GM06990 (cell line): ENCODE data around the gene GCA.

Source experiments
- DNase-seq: peaks from one replicate; pipeline ENCODE4 v3.0.0-alpha.2; 2011; ENCODE audit not compliant: insufficient read length; ENCODE audit errors: extremely low read depth
- H3K27me3 ChIP-seq: replicated peaks from 2 replicates; pipeline ENCODE4 v1.6.0; 2011; ENCODE audit warnings: low read length; ENCODE audit not compliant: control insufficient read depth, insufficient read depth
- H3K36me3 ChIP-seq: 2 replicates; pipeline ENCODE4 v1.5.1; 2011; ENCODE audit warnings: low read length; ENCODE audit not compliant: control insufficient read depth, insufficient read depth
- H3K4me3 ChIP-seq: replicated peaks from 2 replicates; pipeline ENCODE4 v1.5.1; 2011; ENCODE audit warnings: low read depth, mild to moderate bottlenecking, control low read depth, low read length
- TF ChIP-seq, protein P1 (sequence below): IDR thresholded peaks from 2 replicates; pipeline ENCODE4 v1.5.1; 2011; ENCODE audit warnings: low read length, control low read depth, mild to moderate bottlenecking, inconsistent platforms; ENCODE audit not compliant: insufficient read depth, poor library complexity, severe bottlenecking

GCA gene

DNA sequence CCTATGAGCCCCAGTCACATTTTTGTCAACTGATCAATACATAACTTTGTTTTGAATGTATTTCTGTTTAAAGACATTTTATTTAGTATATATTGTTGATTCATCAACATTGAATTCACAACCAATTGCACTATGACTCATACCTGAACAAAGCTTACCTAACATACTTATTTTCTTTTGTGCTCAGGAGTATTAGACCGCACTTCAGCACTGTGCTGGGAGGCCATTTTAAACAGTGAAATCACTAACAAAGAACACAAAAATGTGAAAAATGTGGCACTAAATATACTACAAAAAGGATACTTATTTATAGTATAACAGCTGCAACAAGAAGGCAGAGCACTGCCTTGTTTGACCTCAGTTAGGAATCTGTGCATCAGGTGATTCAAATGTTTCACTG, 13.1 kb upstream of the GCA start:
- H3K4me3 ChIP-seq: no peak overlapping the region
- H3K27me3 ChIP-seq: no peaks in the 10 kb centered on the region
- DNase-seq: no peak
- H3K36me3 ChIP-seq: no peaks in the 10 kb centered on the region; the same call in none of the 2 replicates
- TF ChIP-seq, protein P1, sequence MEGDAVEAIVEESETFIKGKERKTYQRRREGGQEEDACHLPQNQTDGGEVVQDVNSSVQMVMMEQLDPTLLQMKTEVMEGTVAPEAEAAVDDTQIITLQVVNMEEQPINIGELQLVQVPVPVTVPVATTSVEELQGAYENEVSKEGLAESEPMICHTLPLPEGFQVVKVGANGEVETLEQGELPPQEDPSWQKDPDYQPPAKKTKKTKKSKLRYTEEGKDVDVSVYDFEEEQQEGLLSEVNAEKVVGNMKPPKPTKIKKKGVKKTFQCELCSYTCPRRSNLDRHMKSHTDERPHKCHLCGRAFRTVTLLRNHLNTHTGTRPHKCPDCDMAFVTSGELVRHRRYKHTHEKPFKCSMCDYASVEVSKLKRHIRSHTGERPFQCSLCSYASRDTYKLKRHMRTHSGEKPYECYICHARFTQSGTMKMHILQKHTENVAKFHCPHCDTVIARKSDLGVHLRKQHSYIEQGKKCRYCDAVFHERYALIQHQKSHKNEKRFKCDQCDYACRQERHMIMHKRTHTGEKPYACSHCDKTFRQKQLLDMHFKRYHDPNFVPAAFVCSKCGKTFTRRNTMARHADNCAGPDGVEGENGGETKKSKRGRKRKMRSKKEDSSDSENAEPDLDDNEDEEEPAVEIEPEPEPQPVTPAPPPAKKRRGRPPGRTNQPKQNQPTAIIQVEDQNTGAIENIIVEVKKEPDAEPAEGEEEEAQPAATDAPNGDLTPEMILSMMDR: no peak

DNA sequence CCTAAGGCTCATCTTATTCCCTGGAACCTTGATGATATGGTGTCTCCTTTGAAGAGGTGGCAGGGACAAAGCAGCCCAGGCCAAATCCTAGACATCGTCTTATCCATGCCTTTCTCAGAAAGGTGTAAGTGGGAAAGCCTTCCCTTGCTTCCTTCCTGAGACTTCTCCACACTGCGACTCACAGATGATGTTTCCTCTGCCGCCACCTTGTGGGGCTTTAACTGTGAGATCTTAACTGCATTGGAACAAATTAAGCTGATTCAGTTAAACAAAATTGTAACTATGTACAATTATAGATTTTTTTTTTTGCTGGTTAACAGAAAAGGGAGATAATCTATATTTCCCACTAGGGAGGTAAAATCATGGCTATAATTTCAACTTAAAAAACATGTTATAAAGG, 10.0 kb upstream of the GCA start:
- no peaks in the 10 kb centered on the region for H3K27me3 ChIP-seq
- no peak for DNase-seq
- peaks cover 1% of the 10 kb centered on the region; the same call in 1 of the 2 replicates for H3K36me3 ChIP-seq
- H3K4me3 ChIP-seq: no peak overlapping the region
- TF ChIP-seq, protein P1: peak; percentile 67

DNA sequence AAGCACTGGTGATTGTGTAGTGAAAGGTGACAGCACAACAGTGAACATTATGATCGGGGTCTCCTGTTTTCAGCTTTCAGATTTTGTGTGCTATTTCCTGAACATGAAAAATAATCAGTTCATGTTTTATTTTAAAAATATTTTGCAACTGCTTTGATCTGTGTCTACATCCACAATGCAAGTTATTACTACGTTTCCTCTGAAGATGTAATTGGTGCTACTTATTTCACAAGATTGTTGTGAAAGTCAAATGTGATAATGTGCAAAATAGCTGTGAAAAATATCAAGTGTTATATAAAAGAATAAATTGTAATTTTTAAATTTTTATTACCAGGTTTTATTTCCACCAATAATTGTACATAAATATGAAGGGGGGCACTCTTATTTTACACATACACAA, 6.1 kb upstream of the GCA start:
- TF ChIP-seq, protein P1: no peak
- H3K4me3 ChIP-seq: no peak overlapping the region
- no peak for DNase-seq
- H3K36me3 ChIP-seq: peaks cover 1% of the 10 kb centered on the region; the same call in 1 of the 2 replicates
- no peaks in the 10 kb centered on the region for H3K27me3 ChIP-seq

DNA sequence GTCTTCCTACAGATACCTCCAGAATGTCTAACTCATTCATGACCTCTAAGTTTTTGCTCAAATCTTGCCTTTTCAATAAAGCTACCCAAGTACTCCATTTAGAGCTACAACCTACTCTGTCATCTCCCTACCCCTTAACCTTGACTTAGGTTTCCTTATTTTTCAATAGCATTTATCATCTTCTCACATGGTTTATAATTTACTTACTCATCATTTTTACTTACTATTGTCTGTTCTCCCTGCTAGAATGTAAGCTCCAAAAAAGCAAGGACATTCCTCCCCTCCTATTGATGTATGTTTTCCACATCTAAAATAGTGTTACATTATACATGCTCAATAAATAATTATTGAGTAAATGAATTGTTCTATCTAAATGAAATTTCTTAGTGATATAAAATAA, 3.1 kb upstream of the GCA start:
- Histone ChIP-seq H3K27me3 (no peaks in the 10 kb centered on the region), H3K4me3 (no peak overlapping the region), H3K36me3 (peaks cover 1% of the 10 kb centered on the region; the same call in 1 of the 2 replicates)
- TF ChIP-seq, protein P1: no peak
- no peak for DNase-seq

DNA sequence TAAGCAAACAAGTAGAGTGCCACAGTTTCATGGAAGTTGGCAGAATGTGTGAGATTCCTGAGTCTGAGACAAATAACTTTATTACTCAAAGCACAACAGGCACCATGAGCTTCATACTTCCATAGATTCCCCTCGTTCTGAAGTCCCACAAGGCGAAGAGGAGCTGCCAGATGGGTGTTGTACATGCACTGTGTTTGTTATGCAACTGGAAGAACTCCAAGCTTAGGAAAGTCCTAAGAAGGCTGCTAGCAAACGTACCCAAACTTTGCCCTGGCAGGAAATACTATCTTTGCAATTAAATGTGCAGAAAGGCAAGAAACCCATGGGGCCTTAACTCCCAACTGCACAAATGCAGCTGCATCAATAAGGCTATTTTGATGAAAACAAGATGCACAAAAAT, 1.6 kb upstream of the GCA start:
- TF ChIP-seq, protein P1: no peak
- Histone ChIP-seq H3K27me3 (no peaks in the 10 kb centered on the region), H3K36me3 (peaks cover 1% of the 10 kb centered on the region; the same call in 1 of the 2 replicates), H3K4me3 (no peak overlapping the region)
- DNase-seq: no peak

DNA sequence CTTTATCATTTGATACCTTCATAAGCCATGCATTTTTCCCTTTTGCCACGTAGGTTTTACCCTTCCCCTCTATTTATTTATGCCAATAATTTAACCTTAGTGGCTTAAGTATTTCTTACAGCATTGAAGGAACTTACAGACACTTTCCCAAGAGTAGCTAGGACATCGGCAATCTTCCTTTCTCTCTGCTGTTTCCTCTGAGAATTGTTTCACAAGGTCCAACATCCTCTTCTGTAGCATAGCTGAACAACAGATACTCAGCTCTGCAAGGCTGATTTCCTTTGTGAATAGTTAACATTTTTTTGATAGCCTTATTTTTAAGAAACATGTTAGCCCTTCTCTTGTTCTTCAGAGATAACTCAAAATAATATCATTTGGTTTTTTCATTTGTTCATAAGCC, 1.1 kb upstream of the GCA start:
- Histone ChIP-seq H3K4me3 (no peak overlapping the region), H3K36me3 (no peaks in the 10 kb centered on the region), H3K27me3 (no peaks in the 10 kb centered on the region)
- TF ChIP-seq, protein P1: no peak
- DNase-seq: no peak
